GM12891 (cell line): ENCODE data around the gene LOXL1.

Experiments
- PAX5 ChIP-seq: IDR thresholded peaks from 2 replicates; pipeline ENCODE4 v1.6.1; 2011; ENCODE audit warnings: low read length, moderate library complexity, mild to moderate bottlenecking; ENCODE audit not compliant: insufficient read depth, severe bottlenecking
- POLR2A ChIP-seq: IDR thresholded peaks from 2 replicates; pipeline ENCODE4 v1.6.1; 2011; ENCODE audit warnings: low read depth, low read length, control low read depth
- POLR2AphosphoS5 ChIP-seq: IDR thresholded peaks from 2 replicates; pipeline ENCODE4 v1.6.1; 2011; ENCODE audit warnings: low read depth, low read length, control low read depth
- POU2F2 ChIP-seq: IDR thresholded peaks from 2 replicates; pipeline ENCODE4 v1.6.1; 2011; ENCODE audit warnings: low read depth, mild to moderate bottlenecking, control low read depth, low read length, moderate library complexity
- SPI1 ChIP-seq: IDR thresholded peaks from 2 replicates; pipeline ENCODE4 v1.6.1; 2011; ENCODE audit warnings: low read depth, low read length, control low read depth
- TAF1 ChIP-seq: IDR thresholded peaks from 2 replicates; pipeline ENCODE4 v1.6.1; 2011; ENCODE audit warnings: low read depth, low read length, control low read depth

GRCh38 chr15:73882761-73883419 lies 43.4 kb upstream of the LOXL1 start:
- TF ChIP-seq TAF1 (no peak), POLR2A (no peak), POLR2AphosphoS5 (no peak), SPI1 (no peak), PAX5 (no peak), POU2F2 (no peak)
